Choroid plexus epithelial cell (primary cell): ENCODE results near the gene ACTL10.

ENCODE experiments used
- DNase-seq: peaks from one replicate; pipeline ENCODE4 v3.0.0-alpha.2; 2010; ENCODE audit warnings: low read depth
- H3K4me3 ChIP-seq: 2 replicates; pipeline ENCODE4 v1.5.1; 2011; ENCODE audit warnings: low read depth, mild to moderate bottlenecking, control low read depth, low read length, moderate library complexity
- CTCF ChIP-seq: conservative IDR thresholded peaks from 2 replicates; pipeline ENCODE4 v1.5.1; 2011; ENCODE audit warnings: low read depth, mild to moderate bottlenecking, control low read depth, inconsistent platforms, low read length, moderate library complexity

The ACTL10 gene

DNA sequence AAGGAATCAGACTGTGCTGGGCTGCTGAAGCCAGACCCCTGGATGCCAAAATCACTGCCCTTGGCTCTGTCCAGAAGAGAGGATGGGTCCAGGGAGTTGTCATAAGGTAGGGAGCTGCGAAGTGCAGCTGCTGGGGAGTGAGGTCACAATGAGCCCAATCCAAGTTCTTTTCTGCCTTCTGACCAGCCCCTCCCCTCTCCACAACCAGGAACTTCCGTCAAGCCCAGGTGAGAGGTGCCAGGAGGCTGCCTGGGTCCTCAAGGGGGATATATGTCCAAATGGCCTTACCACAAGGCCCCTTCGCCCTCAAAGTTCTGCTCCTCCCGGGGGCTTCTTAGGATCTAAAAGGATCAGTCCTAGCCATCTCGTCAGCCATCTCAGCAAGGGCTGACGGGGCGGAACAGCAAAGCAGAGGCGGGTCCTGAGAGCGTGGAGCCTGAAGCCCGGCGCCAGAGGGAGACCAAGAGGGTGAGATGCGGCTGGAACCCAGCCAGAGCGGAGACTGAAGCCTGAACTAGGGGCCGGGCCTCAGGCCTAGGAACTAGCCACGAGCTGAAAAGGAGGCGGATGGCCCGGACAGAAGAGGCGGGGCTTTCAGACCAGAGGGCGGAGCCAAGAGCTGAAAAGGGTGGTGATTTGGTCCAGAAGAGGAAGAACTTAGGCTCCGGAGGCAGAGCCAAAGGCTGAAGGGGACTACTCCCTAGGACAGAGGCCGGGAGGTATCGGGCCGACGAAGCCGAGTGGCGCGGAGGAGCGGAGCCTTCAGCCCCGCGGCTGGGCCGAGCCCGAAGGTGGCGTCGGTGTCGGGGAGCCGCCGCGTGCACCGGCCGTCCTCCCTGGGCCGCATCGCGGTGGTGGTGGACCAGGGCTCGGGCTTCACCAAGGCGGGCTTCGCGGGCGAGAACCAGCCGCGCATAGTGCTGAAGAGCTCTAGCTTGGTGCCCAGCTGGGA is at the start of gene ACTL10:
ACTL10 (plus strand) TSS at position 651 of the 952 bp plus-strand sequence. CDS start 555 bp downstream, outside the sequence.
- H3K4me3 ChIP-seq, result peak within 1 kb of the TSS; percentile 65
- peak; percentile 63 for TF ChIP-seq CTCF
- peak; percentile 99 for DNase-seq

- no peak for TF ChIP-seq CTCF
- H3K4me3 ChIP-seq, result no peak overlapping the region
- peak; percentile 5 for DNase-seq
Measured at GRCh38 chr20:33621717-33622400, 44.9 kb upstream of the ACTL10 start.

- TF ChIP-seq CTCF, result no peak
Measured at GRCh38 chr20:33622705-33623365, 43.9 kb upstream of the ACTL10 start.

GRCh38 chr20:33624399-33624798 is 42.3 kb upstream of the ACTL10 start:
- no peak overlapping the region for H3K4me3 ChIP-seq
- no peak for DNase-seq
- no peak for TF ChIP-seq CTCF

More at GRCh38 chr20:33622705-33623365, 43.9 kb upstream of the ACTL10 start:
- DNase-seq, result no peak
- H3K4me3 ChIP-seq, result no peak overlapping the region

GRCh38 chr20:33626190-33626589 is 40.6 kb upstream of the ACTL10 start:
- TF ChIP-seq CTCF, result no peak
- H3K4me3 ChIP-seq, result no peak overlapping the region
- DNase-seq, result no peak

GRCh38 chr20:33627577-33628216 is 39.0 kb upstream of the ACTL10 start:
- no peak for TF ChIP-seq CTCF
- no peak for DNase-seq
- no peak overlapping the region for H3K4me3 ChIP-seq
